DOHH2 (cell line): ENCODE results near the gene SCO1.

Source experiments
- H3F3A ChIP-seq: fragments of 200-600 bp; sonication (generic), shearing (Covaris generic); 2 replicates; pipeline ENCODE4 v1.6.0; 2016; ENCODE audit warnings: antibody characterized with exemption, mild to moderate bottlenecking; ENCODE audit not compliant: control insufficient read depth, insufficient read depth
- H3K27ac ChIP-seq: fragments of 200-600 bp; sonication (generic); 2 replicates; pipeline ENCODE4 v1.5.1; 2014; ENCODE audit warnings: low read depth, mild to moderate bottlenecking, low read length, moderate library complexity
- H3K27me3 ChIP-seq: fragments of 200-600 bp; sonication (generic); 2 replicates; pipeline ENCODE4 v1.6.1; 2014; ENCODE audit warnings: mild to moderate bottlenecking, low read length, mixed read lengths; ENCODE audit not compliant: control insufficient read depth
- H3K36me3 ChIP-seq: fragments of 200-600 bp; sonication (generic); 2 replicates; pipeline ENCODE4 v1.6.1; 2014; ENCODE audit warnings: mild to moderate bottlenecking, low read length, moderate library complexity, mixed read lengths; ENCODE audit not compliant: control insufficient read depth
- H3K4me1 ChIP-seq: fragments of 200-600 bp; sonication (generic); 2 replicates; pipeline ENCODE4 v1.6.1; 2014; ENCODE audit warnings: mild to moderate bottlenecking, low read length, mixed read lengths; ENCODE audit not compliant: control insufficient read depth
- H3K4me2 ChIP-seq: fragments of 200-600 bp; sonication (generic); 2 replicates; pipeline ENCODE4 v1.6.0; 2014; ENCODE audit warnings: mild to moderate bottlenecking, low read length, moderate library complexity
- H3K4me3 ChIP-seq: fragments of 200-600 bp; sonication (generic); 2 replicates; pipeline ENCODE4 v1.5.1; 2014; ENCODE audit warnings: mild to moderate bottlenecking, low read length, mixed read lengths
- H3K79me2 ChIP-seq: fragments of 200-600 bp; sonication (generic); 2 replicates; pipeline ENCODE4 v1.6.1; 2014; ENCODE audit warnings: mild to moderate bottlenecking, low read length, mixed read lengths; ENCODE audit not compliant: control insufficient read depth
- H3K9me2 ChIP-seq: fragments of 200-600 bp; sonication (generic); replicated peaks from 2 replicates; pipeline ENCODE4 v1.6.1; 2014; ENCODE audit warnings: mild to moderate bottlenecking, low read length, mixed read lengths; ENCODE audit not compliant: control insufficient read depth
- H3K9me3 ChIP-seq: fragments of 200-600 bp; sonication (generic); 2 replicates; pipeline ENCODE4 v1.6.1; 2014; ENCODE audit warnings: antibody characterized with exemption, low read length, mixed read lengths; ENCODE audit not compliant: control insufficient read depth, insufficient read depth
- H4K20me1 ChIP-seq: fragments of 200-600 bp; sonication (generic); 2 replicates; pipeline ENCODE4 v1.6.0; 2014; ENCODE audit warnings: low read depth, mild to moderate bottlenecking, antibody characterized with exemption, low read length, moderate library complexity; ENCODE audit not compliant: control insufficient read depth, insufficient read depth
- CTCF ChIP-seq: fragments of 200-600 bp; sonication (generic); IDR thresholded peaks from one replicate; pipeline ENCODE4 v1.5.1; 2014; ENCODE audit warnings: antibody characterized with exemption, mild to moderate bottlenecking, low read depth, low read length; ENCODE audit not compliant: poor library complexity, severe bottlenecking
- EZH2phosphoT487 ChIP-seq: fragments of 200-600 bp; sonication (generic); IDR thresholded peaks from 2 replicates; pipeline ENCODE4 v1.6.1; 2017; ENCODE audit warnings: borderline replicate concordance, mild to moderate bottlenecking, antibody characterized with exemption, low read length, moderate library complexity, mixed read lengths

SCO1 gene

DNA sequence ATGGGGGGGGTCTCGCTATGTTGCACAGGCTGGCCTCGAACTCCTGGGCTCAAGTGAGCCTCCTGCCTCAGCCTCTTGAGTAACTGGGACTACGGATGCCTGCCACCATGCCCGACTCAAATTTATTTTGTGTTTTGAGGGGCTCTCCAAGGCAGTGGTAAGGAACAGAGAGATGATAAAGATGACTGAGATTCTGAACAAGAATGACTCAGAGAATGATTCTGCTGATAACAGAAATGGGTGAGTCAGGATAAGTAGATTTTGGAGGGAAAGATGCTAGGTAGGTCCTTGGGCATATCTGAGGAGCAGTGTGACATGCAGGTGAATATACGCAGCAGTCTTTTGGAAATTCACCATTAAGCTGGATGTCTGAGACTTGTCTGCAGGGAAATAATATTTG, 29.9 kb upstream of the SCO1 start:
- Histone ChIP-seq H3K27me3 (peaks cover 42% of the 10 kb centered on the region), H3K4me2 (no peak overlapping the region), H3K4me3 (no peak overlapping the region), H3K9me3 (no peaks in the 10 kb centered on the region), H3K27ac (no peak overlapping the region), H4K20me1 (no peaks in the 10 kb centered on the region), H3K4me1 (peaks cover 4% of the 10 kb centered on the region), H3K36me3 (no peaks in the 10 kb centered on the region), H3K9me2 (no peaks in the 10 kb centered on the region), H3F3A (no peaks in the 10 kb centered on the region), H3K79me2 (no peaks in the 10 kb centered on the region)
- no peak for TF ChIP-seq CTCF
- TF ChIP-seq EZH2phosphoT487 = no peak

GRCh38 chr17:10726196-10726595, 28.9 kb upstream of the SCO1 start:
- Histone ChIP-seq H3K9me3 (no peaks in the 10 kb centered on the region), H3K4me1 (peaks cover 4% of the 10 kb centered on the region), H3K4me2 (no peak overlapping the region), H3K4me3 (no peak overlapping the region), H3K9me2 (no peaks in the 10 kb centered on the region), H3K79me2 (no peaks in the 10 kb centered on the region), H3K27me3 (peaks cover 40% of the 10 kb centered on the region), H3K36me3 (no peaks in the 10 kb centered on the region), H3K27ac (no peak overlapping the region), H3F3A (no peaks in the 10 kb centered on the region), H4K20me1 (no peaks in the 10 kb centered on the region)
- TF ChIP-seq EZH2phosphoT487 (no peak), CTCF (no peak)

- no peak overlapping the region for H3K4me3 ChIP-seq
- H3K79me2 ChIP-seq = no peaks in the 10 kb centered on the region
- no peak overlapping the region for H3K27ac ChIP-seq
- no peaks in the 10 kb centered on the region for H3K36me3 ChIP-seq
- H3K4me1 ChIP-seq = peaks cover 4% of the 10 kb centered on the region
- TF ChIP-seq CTCF = no peak
- no peak for TF ChIP-seq EZH2phosphoT487
- H4K20me1 ChIP-seq = no peaks in the 10 kb centered on the region
- no peaks in the 10 kb centered on the region for H3K9me2 ChIP-seq
- no peaks in the 10 kb centered on the region for H3F3A ChIP-seq
- H3K9me3 ChIP-seq = no peaks in the 10 kb centered on the region
- H3K4me2 ChIP-seq = no peak overlapping the region
- peaks cover 33% of the 10 kb centered on the region for H3K27me3 ChIP-seq
These were observed 27.9 kb upstream of the SCO1 start for GRCh38 chr17:10725262-10725661.
